GM20431 (cell line): ENCODE results near the gene CYP24A1.

Source experiments
- in situ Hi-C: fragments of 300-500 bp; cut with MseI, MboI; formaldehyde crosslinking; loops from one replicate; pipeline ENCODE4 v1.15.0; 2020; ENCODE audit warnings: low sequenced_read_pairs; ENCODE audit not compliant: unreplicated experiment

Gene CYP24A1

GRCh38 chr20:54173653-54174456 lies at the start of gene CYP24A1:
Gene CYP24A1, minus strand, starts transcription at chr20:54173986. Its CDS starts 407 bp downstream, at chr20:54173579.
- in situ Hi-C loops: no loop called here

DNA sequence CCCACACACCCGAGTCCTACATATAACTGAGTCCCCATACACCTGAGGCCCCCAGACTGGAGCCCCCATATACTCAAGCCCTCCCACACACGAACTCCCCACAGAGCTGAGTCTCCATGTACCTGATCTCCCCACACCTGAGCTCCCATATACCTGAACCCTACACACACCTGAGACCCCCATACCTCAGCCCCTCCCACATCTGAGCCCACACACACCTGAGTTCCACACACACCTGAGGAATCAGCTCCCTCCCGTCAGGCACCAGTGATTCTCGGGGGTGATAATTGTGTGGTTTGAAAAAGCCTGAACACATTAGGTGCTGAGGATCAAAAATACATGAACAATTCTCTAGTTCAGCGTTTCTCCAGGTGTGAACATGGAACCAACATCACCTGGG lies 49.5 kb upstream of the CYP24A1 start:
- in situ Hi-C loops: loop anchor here (10.0 kb wide), 1 partner anchor 422 kb away; no protein-coding TSS in a partner anchor

DNA sequence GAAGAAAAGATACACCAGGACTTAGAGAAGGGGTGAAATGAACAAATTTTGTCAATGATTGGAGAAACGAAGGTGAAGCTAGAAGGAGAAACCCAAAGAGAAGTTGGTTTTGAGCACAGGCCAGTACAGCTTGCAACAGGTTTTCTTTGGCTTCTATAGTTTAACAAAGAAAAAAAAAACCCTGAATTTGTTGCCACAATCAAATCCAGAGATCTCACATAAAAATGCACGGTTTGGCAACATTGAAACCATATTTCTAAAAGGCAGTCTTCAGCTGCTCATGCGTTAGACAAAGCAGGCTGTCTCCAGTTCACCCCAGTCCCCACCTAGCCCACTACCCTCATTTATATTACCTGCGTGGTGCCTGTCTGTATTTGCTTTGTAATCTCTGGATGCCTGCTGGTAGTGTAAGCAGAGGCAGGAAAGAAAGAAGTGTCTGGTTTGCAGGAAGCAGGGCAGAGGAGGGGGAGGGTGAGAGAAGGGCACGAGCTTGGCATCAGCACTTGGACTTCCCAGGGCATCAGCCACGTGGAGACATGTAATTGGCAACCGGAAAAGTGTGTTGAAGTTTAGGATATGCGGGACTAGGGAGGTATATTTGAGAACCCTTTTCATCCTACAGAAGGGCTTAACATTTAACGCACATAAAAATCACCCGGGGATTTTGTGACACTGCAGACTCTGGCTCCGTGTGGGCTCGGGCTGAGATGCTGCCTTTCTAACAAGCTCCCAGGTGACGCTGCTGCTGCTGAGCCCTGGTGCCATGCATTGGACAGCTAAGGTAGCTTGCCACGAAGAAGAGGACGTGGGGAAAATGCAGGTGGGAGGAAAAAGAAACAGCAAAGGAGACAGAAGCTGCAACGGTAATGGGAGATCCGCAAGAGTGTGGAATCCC lies 48.5 kb upstream of the CYP24A1 start:
- in situ Hi-C loops: loop anchor here (10.0 kb wide), 1 partner anchor 423 kb away; no protein-coding TSS in a partner anchor

DNA sequence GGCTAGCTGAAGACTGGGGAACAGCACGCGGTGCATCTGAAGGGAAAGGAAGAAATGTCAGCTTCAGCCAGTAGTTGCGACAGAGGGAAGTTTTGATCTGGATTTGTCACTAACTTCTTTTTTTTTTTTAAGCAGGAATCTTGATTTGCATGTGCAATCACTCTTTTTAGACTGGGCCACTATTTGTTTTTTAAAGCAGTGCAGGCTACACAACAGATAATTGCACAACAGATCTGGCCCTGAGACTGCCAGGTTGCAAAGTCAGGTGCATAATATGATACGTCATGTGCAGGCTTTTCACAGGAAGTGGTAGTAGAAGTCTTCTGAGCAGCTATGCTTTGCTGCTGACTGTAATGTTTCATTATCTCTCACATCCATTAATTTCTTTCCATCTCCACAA lies 47.6 kb upstream of the CYP24A1 start:
- in situ Hi-C loops: loop anchor here (10.0 kb wide), 1 partner anchor 423 kb away; no protein-coding TSS in a partner anchor

- in situ Hi-C loops: loop anchor here (10.0 kb wide), 1 partner anchor 424 kb away; no protein-coding TSS in a partner anchor
These were observed 46.9 kb upstream of the CYP24A1 start for GRCh38 chr20:54220722-54221121.

DNA sequence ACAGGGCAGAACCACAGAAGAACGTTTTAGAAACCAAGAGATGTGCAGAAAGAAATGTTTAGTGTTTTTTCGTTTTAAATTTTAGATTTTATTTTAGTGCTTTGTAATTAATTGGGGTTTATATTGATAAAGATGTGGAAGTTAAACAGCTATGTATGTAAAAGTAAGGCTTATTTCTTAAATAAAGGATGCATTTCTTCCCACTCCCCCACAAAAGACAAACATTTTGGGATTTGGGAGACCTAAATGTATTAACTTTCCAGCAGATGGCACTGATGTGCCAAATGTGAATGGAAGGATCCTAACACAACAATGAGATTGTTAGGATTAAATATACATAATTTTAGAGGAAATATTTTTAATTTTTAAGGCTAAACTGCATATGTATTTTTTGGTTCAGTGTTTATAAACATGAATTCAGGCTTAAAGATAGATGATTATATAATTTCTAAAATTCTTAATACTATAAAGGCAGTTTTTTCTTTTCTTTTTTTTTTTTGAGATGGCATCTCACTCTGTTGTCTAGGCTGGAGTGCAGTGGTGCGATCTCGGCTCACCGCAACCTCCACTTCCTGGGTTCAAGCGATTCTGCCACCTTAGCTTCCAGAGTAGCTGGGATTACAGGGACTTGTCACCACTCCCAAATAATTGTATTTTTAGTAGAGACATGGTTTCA lies 46.1 kb upstream of the CYP24A1 start:
- in situ Hi-C loops: loop anchor here (10.0 kb wide), 1 partner anchor 425 kb away; no protein-coding TSS in a partner anchor

DNA sequence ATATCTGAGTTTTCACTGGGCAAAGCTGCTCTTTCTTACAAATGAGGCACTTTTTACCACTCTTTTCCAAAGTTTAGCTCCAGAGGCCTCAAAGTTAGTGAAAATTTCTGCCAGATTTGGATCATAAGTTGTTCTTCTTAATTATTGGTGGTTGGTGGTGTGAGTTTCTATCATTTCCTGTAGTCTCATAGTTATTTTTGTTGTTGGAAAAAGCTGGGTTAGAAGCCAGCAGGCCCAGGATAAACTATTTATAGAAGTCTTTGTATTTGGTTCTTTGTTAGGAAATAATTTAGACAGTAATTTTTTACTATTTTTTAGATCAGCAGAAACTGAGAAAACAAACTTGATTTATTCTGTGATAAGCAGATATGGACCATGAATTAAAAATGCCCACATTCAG lies 44.7 kb upstream of the CYP24A1 start:
- in situ Hi-C loops: no loop called here

DNA sequence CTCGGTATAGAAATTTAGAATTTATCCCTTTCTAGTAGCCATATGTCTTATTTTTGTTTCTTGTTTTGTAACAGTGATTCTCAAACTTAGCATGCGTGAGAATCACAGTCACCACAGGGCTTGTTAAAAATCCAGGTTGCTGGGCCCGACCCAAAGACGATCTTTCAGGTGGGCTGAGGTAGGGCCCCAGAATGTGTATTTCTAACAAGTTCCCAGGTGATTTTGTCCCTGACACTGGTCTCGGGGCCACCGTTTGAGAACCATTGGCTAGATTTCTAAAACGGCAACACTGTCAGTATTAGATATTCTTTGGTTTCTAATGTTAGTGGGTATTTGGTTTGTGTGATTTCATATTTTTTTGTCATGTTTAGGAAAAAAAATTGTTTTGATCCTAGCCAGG lies 44.0 kb upstream of the CYP24A1 start:
- in situ Hi-C loops: no loop called here

GRCh38 chr20:54215157-54215789 lies 41.5 kb upstream of the CYP24A1 start:
- in situ Hi-C loops: no loop called here

GRCh38 chr20:54214566-54214965 lies 40.8 kb upstream of the CYP24A1 start:
- in situ Hi-C loops: no loop called here

GRCh38 chr20:54212871-54213270 lies 39.1 kb upstream of the CYP24A1 start:
- in situ Hi-C loops: no loop called here

GRCh38 chr20:54212226-54212625 lies 38.4 kb upstream of the CYP24A1 start:
- in situ Hi-C loops: no loop called here

- in situ Hi-C loops: no loop called here
These were observed 35.5 kb upstream of the CYP24A1 start for GRCh38 chr20:54209216-54209813.

- in situ Hi-C loops: no loop called here
These were observed 34.9 kb upstream of the CYP24A1 start for GRCh38 chr20:54208548-54209176.

DNA sequence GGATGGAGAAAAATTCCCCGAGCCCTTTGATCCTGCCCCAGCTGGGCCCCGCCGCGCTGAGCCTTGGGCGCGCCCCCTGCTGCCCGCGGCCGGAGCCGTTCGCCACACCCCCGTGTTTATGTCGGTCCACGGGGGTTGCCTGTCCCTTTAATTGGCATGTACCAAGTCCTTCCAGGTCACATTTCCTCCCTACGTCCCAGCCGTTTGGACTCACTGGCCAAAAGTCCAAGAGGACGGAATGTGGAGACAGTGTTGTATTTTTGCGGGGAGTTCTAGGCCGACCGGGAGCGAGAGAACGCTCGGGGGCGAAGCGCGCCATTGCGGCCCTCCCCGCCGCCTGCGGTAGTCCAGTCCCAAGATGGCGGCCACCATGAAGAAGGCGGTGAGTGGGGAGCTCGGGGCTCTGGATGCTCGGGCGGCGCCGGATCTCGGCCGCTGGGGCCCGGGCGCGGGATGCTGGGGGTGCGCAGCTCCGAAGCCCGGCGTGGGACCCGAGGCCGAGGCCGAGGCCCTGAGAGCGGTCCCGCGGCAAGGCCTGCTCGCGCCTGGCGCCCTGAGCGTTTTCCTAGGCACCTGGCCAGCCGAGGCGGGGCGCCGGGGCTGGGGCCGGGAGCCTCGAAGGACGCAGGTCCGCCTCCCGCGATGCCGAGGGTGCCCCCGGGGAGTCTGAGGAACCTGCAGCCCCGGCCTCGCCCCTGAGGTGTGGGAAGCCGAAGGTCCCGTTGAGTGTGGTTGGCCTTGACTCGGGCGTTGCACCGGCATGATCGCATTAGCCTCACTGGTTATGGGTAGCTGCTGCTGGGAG lies 34.2 kb upstream of the CYP24A1 start, which contains the start of gene PFDN4:
TSS of gene PFDN4 (plus strand) at position 345 of the 805 bp plus-strand sequence. CDS start at position 359, 14 bp downstream.
- in situ Hi-C loops: no loop called here

DNA sequence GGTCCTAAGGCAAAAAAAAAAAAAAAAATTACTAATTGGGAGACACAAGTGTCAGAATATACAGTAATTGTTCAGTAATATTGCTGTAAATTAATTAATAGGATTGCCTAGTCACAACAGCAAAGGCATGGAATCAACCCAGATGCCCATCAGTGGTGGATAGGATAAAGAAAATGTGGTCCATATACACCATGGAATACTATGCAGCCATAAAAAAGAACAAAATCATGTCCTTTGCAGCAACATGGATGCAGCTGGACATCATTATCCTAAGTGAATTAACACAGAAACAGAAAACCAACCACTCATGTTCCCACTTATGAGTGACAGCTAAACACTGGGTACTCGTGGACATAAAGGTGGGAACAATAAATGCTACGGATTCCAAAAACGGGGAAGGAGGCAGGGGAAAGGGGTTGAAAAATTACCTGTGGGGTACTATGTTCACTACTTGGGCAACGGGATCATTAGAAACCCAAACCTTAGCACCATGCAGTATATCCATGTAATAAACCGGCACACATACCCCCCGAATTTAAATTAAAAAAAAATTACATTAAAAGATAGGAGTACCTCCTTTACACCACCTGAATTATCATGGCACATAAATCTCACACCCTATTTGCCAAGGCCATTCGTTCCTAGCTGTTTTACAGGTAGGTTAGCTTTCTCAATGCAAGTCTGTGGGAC lies 33.4 kb upstream of the CYP24A1 start:
- in situ Hi-C loops: no loop called here

DNA sequence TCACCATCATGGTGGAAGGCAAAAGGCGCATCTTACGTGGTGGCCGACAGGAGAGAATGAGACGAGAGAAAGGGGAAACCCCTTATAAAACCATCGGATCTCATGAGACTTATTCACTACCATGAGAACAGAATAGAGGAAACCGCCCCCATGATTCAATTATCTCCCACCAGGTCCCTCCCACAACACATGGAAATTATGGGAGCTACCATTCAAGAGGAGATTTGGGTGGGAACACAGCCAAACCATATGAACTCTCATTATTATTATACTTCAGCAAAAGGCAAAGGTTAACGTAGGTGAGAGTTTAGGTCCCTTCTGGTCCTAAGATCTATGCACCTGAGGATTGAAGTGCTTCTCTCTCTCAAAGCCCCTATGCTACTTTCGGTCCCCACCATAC lies 31.7 kb upstream of the CYP24A1 start:
- in situ Hi-C loops: no loop called here
